Putamen (tissue), 1 donor: ENCODE data around the gene HCCS.

Source experiments
- DNase-seq: peaks from one replicate; pipeline ENCODE4 v3.0.0-alpha.2; 2016; ENCODE audit warnings: low spot score

Gene HCCS

DNA sequence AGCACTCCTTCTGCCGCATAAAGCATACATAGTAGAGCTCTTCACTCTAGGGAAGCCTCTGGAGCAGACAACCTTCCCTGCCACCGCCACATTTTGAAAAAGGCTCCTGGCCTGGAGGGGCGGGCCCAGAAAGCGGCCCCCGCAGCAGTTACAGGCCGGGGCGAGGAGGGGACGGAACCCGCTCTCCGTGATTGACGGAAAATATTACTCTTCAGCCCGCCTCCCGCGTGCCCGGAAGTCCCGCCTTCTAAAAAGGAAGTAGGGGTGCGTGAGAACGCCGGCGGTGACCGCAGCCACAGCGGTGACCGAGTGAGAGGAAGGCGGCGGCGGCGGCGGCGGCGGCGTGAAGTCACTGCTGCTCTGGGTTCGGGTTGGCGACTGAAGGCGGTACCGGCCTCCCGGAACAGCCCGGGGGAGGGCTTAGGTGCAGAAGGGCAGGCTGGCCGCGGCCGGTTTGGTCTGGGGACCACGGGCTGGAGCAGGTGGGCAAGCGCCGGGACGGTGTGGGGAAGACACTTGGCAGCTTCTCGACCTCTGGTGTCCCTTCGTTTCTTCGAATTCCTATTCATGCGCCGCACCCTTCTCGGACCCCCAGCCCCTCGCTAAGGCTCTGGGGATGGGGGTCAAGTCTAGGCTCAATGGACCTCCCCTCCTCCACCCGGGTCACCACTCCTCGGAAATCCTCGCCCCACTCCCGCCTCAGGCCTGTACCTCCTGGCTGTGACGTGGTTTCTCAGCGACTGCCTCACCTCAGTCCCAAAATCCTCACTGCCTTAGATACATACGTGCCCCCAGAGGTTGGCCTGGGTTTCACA, at the start of gene HCCS:
Gene HCCS, plus strand, starts transcription at position 296 of the 815 bp plus-strand sequence. CDS start 729 bp downstream, outside the sequence.
- peak; percentile 81 for DNase-seq

DNA sequence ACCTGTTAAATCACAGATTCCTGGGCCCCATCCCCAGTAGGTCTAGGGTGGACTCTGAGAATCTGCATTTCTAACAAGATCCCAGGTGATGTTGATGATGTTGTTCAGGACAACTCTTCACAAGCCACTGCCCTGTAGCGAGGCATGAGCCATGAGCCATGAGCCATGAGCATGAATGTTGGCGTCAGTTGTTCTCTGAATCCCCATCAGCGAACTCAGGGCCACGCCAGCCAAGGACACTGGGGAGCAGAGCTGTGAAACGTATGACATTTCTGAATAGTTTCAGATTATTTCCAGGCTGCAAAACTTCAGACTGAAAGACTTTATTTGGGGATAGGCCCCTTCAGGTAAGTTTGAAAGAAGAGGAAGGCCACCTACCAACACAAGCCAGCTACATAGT, 46.9 kb upstream of the HCCS start:
- DNase-seq: no peak

DNA sequence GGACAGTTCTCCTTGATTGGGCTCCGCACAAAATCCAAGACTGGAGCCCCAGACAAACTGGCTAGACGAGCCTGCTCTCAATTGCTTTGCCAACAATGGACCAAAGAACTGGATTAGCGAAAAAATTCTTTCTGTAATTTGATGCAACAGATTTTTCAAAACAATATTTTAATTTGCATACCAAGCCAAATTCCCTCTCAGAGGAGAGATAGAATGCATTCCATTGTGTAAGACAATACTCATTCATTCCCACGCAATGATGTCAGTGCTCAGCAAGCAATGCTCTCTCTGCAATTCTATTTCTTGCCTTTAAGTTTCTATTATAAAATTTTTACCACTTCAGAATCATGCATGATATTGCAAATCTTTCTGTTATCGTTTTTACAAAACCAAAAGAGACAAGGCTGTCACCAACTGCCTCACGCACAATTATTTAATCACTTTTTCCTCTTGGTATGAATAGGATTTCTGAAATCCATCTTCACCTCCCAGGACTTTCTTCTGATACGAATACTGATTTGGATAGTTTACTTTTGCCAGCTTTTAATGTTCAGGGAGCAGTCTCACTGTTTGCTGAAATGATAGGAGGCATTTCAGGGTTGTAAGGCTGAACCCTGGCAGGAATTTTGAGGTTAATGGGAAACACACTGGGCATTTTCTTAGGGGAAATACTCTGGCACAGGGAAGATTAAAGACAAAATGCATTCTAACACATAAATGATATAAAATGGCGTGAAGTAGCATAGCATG, 46.1 kb upstream of the HCCS start:
- DNase-seq: peak; percentile 59

DNA sequence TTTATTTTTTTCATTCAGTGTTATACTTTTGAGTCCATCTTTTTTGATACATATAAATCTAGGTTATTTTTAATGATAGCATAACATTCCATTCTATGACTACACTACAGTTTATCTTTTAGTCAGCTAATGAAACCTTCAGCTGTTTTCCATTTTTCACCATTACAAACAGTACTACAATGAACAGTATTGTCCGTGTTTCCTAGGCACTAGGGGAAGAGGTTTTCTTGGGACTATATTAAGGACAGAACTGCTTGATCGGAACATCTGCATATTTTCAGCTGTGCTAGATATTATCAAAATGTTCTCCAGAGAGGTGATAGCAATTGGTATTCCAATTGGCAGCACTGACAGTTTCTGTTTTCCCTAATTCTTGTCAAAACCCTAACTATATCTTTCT, 44.3 kb upstream of the HCCS start:
- DNase-seq: no peak

DNA sequence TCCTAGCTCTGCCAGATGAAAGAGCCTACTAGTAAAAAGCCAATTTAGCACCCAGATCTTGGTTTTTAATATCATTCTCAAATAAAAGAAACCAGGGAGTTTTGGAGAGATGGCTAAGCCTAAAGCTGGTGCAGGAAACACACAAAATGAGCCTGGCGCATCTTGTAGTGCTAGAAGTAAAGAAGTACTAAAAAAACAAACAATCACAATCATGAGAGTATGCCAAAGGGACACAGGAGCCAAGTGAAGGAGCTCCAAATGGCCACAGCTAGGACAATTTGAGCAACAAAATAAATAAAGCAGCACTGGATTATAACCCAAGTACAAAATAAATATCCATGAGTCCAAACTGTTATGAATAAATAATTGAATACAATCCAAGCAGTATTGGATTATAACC, 37.8 kb upstream of the HCCS start:
- DNase-seq: no peak

DNA sequence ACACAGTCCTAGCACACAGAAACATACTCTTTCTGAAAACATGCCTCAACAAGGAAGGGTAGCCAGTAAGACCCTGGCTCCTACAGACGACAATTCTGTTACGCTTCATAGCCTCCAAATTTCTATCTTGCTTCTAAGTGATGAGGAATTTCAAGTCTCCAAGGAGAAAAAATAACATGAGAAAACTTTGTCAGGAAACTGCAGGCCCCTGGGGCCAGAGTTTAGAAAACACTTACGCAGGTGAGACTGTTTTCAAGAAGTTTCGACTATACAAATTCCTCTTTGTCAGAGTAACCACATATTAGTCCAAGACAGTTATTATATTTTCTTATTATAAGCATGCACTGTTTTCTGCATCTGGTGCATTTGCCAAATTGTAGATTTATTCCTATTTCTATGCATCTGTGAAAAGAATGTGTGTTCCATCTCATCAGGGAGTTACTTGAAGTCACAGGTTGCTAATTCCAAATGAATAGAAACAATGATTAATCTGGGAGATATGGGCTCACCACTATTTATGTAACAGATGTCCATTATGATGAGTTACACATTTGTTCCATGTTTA, 30.3 kb upstream of the HCCS start:
- no peak for DNase-seq

DNA sequence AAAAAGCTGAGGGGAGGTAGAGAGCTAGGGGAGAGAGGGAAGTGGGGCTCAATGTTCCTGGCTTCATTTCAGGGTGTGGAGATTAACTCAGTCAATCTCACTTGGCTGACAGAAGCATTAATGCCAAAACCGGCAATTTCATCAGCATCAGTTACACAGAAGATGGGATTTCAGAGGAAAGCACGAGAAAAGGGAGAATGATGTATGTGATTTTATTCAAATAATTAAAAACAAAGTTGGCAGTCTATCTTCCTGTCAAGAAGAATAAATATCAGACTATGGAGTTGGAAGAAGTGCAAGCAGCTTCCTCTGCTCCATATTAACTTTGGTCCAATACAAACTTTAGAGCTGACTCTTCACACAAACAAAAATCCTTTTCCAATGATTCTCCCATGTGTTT, 29.6 kb upstream of the HCCS start:
- DNase-seq: no peak

DNA sequence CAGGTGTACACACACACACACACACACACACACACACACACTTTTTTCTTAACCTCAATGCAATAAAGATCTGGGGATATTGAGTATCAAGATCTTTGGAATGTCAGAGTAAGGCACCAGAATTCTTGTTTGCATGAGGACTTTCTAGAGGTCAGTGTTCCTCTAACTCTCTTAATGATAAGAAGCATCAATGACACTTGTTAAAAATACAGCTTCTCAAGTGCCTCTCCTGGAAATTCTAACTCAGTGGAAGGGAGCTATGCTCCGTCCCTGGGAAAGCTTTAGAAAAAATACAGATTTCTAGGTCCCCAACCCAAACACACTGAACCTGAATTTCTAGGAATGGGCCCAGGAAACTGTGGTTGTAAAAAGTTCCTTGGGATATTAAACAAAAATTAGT, 25.8 kb upstream of the HCCS start:
- DNase-seq: no peak

DNA sequence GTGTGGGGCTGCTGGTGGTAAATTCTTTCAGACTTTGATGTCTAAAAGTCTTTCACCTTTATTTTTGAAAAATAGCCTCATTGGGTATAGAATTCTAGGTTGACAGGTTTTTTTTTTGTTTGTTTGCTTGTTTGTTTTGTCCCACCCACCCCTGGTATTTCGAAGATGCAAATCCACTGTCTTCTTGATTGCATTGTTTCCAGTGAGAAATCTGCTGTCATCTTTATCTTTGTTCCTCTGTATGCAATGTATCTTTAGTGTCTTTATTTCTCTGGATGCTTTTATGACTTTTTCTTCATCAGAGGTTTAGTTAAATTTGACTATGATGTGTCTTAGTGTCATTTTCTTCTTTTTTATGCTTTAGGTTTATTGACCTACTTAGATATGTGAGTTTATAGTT, 21.3 kb upstream of the HCCS start:
- no peak for DNase-seq

DNA sequence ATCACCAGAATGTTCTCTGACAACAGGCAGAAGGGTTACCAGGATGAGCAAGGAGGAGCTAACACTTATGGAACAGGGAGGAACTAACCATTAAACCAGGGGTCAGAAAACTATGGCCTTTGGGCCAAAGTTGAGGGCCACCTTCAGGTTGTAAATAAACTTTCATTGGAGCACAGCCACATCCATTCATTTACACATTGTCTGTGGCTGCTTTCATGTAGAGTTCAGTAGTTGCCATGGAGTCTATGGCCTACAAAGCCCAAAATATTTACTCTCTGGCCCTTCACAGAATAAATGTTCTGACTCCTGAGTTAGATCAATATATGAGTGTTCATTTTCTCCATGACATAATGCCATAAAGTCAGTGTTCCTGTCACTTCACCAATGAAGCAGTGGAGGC, 13.2 kb upstream of the HCCS start:
- no peak for DNase-seq

DNA sequence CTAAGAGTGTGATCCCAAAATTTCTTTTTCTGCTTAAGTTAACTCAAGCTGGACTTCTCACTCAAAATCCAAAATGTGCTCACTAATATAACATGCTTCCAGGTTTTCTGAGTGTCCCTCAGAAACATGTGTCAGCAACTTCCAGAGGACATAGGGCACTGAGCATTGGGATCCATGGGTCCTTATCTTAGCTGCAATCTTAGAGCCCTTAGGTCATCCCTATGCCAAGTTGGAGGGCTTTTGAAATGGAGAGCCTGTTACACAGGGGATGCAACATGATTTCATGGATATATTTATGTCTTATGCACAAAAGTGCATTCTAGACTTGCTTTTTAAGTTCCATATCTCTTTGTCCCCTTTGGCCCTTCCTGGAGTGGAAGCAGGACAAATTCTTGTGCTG, 11.7 kb upstream of the HCCS start:
- DNase-seq: no peak

DNA sequence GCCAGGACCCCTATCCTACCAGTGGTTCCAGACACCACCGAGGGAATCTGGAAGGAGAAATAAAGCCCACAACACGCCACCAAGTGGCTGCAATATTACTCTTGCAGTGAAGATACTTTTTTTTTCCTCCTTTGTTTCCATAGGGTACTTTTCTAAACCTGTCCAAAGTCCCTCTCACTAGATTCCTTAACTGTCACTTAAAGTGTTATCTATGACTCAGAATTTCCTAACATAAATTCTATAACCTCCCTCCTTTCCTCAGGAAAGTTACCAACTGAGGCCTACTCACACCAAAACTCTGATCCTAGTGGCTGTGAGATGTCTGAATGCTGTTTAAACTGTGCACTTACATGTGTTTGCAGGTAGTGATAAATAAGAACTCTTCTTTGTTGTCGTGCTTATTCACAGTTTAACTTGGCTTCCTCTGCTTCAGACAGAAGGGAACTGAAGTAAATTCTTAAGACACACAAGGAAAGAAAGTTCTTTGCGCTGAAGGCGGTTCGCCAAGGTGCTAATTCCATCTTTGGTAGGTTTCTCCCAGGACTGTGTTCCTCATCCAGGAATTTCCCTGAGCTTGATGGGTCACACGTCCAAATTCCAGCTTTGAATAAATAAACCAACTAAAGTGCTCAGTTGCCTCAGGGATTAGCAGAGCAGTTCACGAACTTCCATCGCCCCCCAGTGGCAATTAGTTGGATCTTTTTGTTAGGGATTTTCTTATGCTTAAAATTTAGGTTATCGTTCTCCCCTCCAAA, 10.7 kb upstream of the HCCS start:
- DNase-seq: peak; percentile 32

DNA sequence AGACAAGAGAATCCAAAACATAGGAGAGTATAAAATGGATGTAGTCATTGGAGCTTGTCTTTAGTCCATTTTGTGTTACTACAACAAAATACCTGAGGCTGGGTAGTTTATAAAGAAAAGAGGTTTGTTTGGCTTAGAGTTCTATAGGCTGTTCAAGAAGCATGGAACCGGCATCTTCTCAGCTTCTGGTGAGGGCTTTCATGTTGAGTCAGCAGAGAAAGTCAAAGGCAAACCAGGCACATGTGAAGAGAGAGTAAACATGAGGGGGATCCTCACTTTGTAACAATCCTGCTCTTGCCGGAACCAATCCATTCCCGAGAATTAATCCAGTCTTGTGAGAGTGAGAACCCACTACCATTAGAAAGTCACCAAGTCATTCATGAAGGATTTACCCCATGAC, 8.1 kb upstream of the HCCS start:
- no peak for DNase-seq

DNA sequence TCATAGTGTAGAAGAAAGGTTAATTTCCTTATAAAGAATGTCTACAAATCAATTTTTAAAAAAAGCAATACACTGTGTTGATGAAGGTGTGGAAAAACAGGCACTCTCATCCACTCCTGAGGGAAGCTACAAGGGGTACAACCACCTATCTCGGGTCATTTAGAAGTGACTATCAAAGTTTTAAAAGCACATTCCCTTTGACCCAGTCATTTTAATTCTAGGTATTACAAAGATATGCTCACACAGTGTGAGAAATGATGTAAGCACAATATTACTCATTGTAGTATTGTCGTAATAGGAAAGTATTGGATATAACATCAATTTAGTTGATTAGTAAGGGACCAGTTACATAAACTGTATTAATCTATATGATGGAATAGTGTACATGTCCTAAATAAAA, 7.4 kb upstream of the HCCS start:
- DNase-seq: no peak

DNA sequence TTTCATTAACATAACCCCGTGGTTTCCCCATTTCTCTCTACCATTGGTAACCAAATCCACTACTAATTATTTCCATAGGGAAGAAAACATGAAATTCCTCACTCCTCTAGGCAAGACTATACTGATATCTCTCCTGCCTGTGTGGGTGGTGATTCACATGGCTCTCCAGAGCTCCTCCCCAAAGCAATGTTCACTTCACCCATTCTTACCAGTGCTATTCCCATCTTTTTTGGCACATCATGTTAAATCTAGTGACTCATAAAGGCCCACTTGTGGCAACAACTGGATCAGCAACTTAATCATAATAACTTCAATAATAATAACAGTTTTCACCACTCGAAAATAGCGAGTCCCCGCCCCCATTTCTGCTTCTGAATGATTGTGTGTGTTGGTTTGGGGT, 6.1 kb upstream of the HCCS start:
- DNase-seq: no peak

DNA sequence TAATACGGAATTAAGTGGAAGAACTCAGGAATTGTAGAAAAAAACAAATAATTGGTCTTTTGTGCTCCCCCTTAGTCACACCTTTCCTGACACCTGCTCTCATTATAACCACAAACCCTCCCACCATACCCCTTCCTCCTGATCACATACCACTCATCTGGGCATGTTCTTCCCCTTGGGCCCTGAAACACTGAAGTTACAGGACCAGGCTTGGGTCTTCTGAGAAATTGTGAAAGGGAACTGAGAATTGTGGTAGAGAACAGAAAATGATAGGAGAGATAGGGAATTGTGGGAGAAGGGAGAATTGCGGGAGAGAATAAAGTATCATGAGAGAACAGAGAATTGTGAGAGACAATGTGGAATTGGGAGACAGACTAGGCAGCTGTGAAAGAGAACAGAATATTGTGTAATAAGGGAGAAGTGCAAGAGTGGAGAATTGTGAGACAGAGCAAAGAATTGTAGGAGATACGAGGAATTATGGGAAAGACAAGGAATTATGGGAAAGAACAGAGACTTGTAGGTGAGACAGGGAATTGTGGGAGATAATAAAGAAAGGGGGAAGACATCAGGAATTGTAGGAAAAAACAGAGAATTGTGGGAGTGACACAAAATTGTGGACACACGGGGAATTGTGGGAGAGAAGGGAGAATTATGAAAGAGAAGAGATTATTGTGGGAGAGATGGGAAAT, 2.7 kb upstream of the HCCS start:
- no peak for DNase-seq

DNA sequence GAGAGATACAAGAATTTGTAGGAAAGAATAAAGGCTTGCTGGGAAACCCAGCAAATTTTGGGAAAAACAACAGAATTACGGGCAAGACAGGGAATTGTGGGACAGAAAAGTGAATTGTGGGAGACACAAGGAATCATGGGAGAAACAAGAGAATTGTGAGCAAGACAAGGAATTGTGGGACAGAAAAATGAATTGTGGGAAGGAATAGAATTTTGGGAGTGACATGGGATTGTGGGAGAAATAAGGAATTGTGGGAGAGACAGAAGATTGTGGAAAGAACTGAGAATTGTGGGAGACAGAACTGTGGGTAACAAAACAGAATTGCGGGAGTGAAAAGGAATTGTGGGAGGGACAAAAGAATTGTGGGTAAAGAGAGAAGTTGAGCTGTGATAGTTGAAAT, 1.2 kb upstream of the HCCS start:
- DNase-seq: no peak

DNA sequence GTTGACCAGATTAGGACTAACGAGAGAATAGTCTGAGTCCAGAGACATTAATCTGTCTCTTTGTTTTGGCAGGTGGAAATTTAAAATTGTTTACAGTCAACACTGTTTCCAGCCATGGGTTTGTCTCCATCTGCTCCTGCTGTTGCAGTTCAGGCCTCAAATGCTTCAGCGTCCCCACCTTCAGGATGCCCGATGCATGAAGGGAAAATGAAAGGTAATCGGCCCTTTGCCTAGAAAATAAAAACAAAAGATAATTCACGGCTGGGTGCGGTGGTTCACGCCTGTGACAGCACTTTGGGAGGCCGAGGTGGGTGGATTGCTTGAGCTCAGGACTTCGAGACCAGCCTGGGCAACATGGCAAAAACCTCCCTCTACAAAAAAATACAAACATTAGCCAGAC, 815 bp downstream of the HCCS start:
- no peak for DNase-seq

DNA sequence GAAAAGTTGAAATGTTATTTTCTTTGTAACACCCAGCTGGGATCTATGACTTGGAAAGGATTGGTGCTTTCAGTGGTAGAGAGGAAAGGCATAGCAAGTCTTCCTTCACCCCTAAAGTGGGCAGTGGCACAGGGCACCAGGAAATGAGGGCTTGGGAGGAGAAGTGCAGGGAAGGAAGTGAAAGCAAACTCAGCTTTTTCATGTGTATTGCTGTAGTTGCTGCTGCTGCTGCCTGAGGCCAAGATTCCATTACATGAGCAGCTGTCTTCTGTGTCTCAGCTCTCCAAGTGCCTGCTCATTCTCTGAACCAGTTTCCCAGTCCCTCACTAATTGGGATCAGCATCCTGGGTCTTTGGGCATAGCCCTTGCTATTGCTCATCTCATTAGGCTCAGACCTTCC, 2.6 kb downstream of the HCCS start:
- DNase-seq: no peak

DNA sequence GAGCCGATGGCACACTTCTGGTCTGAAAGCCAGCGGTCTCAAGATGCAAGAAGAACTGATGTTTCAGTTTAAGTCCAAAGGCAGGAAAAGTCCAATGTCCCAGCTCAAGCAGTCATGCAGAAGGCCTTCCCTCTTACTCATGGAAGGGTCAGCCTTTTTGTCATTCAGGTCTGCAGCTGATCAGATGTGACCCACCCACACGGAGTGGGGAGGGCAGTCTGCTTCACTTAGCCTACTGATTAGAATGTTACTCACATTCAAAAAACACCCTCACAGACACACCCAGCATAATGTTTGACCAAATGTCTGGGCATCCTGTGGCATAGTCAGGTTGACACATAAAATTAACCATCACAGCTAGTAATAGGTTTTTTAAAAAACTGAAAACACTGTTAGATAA, 6.6 kb downstream of the HCCS start:
- DNase-seq: no peak

DNA sequence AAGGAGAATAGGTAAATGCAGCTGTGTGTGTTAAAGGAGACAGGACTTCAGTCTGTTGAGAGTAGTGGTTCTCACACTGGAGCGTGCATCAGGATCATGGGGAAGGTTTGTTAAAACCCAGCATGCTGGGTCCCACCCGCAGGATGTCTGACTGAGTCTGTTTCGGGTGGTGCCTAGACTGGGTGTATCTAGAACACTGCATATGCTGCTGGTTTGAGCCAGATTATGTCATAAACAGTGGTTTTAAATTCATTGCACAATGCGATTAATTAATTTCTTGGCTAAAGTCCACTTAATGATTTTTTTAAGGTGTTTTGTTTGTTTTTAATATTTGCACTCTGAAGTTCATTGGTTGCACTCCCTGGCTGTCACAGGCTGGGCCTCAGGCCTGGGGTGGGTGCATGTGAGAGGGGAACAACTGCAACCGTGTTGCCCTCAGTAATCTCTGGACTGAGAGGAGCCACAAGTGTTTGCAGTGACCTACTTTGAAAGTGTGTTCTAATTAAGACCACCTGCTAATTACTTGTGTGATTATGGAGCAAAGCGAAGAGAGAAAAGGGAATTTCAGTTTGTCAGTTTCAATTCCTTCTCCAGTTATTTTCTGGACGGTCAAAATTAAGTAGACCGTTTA, 8.3 kb downstream of the HCCS start:
- no peak for DNase-seq
